ENCODE data around the gene ZNF605.

DNA sequence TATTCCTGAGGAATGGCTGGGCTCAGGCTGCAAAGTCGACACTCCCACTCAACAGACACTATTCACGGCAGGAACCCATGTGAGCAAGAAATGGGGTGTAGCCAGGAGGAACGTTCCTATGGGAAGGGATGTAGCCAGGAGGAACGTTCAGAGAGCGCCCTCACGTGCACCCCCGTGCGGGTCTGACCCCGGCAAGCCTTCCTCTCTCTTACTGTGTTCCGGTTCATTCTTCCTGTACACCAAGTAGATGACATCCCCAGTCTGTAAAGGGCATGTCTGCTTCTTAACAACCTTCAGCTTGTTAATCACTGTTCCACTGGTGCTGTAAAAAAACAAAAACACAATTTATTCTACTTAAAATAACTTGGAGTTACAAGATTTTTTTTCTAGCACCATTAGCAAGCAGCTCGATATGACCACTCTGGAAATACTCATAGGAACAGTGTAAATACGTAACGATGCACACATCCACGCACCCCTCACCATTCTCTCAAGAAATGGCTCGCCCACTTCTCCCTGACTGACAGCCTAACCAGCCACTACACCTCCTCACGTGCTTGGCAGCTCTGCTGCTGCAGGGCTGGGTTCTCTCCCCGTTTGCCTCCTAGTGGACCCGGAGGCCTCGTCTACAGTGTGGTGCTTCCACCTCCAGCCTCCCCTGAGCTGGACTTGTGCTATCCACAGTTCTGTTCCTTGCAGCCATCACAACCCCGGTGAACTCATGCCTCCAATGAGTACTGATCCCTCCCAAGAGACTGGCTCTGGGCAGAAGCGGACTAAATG lies 83.8 kb downstream of the ZNF605 start:
- TF ChIP-seq, protein P1, sequence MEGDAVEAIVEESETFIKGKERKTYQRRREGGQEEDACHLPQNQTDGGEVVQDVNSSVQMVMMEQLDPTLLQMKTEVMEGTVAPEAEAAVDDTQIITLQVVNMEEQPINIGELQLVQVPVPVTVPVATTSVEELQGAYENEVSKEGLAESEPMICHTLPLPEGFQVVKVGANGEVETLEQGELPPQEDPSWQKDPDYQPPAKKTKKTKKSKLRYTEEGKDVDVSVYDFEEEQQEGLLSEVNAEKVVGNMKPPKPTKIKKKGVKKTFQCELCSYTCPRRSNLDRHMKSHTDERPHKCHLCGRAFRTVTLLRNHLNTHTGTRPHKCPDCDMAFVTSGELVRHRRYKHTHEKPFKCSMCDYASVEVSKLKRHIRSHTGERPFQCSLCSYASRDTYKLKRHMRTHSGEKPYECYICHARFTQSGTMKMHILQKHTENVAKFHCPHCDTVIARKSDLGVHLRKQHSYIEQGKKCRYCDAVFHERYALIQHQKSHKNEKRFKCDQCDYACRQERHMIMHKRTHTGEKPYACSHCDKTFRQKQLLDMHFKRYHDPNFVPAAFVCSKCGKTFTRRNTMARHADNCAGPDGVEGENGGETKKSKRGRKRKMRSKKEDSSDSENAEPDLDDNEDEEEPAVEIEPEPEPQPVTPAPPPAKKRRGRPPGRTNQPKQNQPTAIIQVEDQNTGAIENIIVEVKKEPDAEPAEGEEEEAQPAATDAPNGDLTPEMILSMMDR (IDR thresholded peaks at IDR 0.05): no peak
- TF ChIP-seq TCF7L2 (IDR thresholded peaks at IDR 0.05; ENCODE audit: low read depth, low read length) (no peak), SIN3A (IDR thresholded peaks at IDR 0.05; ENCODE audit: borderline replicate concordance, insufficient read depth, low read depth, low read length) (no peak)

All from Panc1 (cell line).